Glutamatergic neuron (in vitro differentiated cells): ENCODE data around the gene HDAC4. TPM values are rescaled to one million over a fixed set of nuclear protein-coding genes. Genes with fewer than 3 reads are reported as not detected.
A peak's percentile ranks its signal among the peaks of the same experiment; 100 is the strongest.

Source experiments
- DNase-seq: peaks from one replicate; pipeline ENCODE4 v3.0.0; 2022
- H3K27ac Mint-ChIP-seq: one replicate; pipeline ENCODE4 v1.8.0; 2020; ENCODE audit warnings: mild to moderate bottlenecking, mixed read lengths, inconsistent platforms; ENCODE audit not compliant: unreplicated experiment
- H3K27me3 Mint-ChIP-seq: one replicate; pipeline ENCODE4 v1.8.0; 2020; ENCODE audit warnings: mild to moderate bottlenecking, moderate library complexity, mixed read lengths, inconsistent platforms; ENCODE audit not compliant: unreplicated experiment
- H3K36me3 Mint-ChIP-seq: one replicate; pipeline ENCODE4 v1.8.0; 2020; ENCODE audit warnings: mild to moderate bottlenecking, mixed read lengths, inconsistent platforms; ENCODE audit not compliant: unreplicated experiment
- H3K4me1 Mint-ChIP-seq: one replicate; pipeline ENCODE4 v1.8.0; 2020; ENCODE audit warnings: mild to moderate bottlenecking, low read depth, mixed read lengths, inconsistent platforms; ENCODE audit not compliant: unreplicated experiment
- H3K4me3 Mint-ChIP-seq: one replicate; pipeline ENCODE4 v1.8.0; 2020; ENCODE audit warnings: mild to moderate bottlenecking, mixed read lengths, inconsistent platforms; ENCODE audit not compliant: unreplicated experiment
- H3K9me3 Mint-ChIP-seq: one replicate; pipeline ENCODE4 v1.8.0; 2020; ENCODE audit warnings: mild to moderate bottlenecking, moderate library complexity, mixed read lengths, inconsistent platforms; ENCODE audit not compliant: unreplicated experiment
- total RNA-seq: library from RNA; stranded (reverse); fragmentation: NEBNext Ultra II Directional; extraction: Animal tissue kit (Norgen Biotek cat#: 25700); gene quantifications from one replicate; pipeline ENCODE4 v1.2.1, GENCODE V29; 2021; ENCODE audit not compliant: unreplicated experiment
- TF ChIP-seq, protein P1 (sequence below): fragments of 200-600 bp; sonication (generic); IDR thresholded peaks from one replicate; pipeline ENCODE4 v1.5.0; 2021; ENCODE audit not compliant: partially characterized antibody, unreplicated experiment

The HDAC4 gene
- total RNA-seq, 1 donor from 2014 or later, result 90.6 TPM

DNA sequence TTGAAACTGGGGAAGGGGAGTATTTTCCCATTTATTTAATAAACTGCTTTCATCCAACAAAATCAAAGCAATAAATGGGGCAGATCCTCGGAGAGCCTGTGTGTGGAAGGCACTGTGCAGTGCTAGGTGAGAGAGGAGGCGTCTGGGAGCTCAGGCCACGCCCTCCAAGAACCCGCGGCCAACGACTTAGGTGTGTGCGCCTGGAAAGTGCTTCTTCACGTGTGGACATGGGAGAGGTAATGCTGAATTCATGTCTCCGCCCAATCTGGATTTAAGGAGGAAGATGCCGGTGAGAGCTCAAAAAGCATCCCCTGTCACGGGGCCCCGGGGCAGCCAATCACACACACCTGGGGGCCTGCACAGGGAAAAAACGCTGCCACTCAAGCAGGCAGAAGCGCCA lies 77.4 kb downstream of the HDAC4 start:
- DNase-seq, result no peak
- peaks cover 49% of the 10 kb centered on the region for H3K4me1 Mint-ChIP-seq
- peak overlapping the region; percentile 39 for H3K27ac Mint-ChIP-seq
- TF ChIP-seq, protein P1, sequence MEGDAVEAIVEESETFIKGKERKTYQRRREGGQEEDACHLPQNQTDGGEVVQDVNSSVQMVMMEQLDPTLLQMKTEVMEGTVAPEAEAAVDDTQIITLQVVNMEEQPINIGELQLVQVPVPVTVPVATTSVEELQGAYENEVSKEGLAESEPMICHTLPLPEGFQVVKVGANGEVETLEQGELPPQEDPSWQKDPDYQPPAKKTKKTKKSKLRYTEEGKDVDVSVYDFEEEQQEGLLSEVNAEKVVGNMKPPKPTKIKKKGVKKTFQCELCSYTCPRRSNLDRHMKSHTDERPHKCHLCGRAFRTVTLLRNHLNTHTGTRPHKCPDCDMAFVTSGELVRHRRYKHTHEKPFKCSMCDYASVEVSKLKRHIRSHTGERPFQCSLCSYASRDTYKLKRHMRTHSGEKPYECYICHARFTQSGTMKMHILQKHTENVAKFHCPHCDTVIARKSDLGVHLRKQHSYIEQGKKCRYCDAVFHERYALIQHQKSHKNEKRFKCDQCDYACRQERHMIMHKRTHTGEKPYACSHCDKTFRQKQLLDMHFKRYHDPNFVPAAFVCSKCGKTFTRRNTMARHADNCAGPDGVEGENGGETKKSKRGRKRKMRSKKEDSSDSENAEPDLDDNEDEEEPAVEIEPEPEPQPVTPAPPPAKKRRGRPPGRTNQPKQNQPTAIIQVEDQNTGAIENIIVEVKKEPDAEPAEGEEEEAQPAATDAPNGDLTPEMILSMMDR, result no peak
- no peak overlapping the region for H3K4me3 Mint-ChIP-seq
- no peaks in the 10 kb centered on the region for H3K36me3 Mint-ChIP-seq
- H3K9me3 Mint-ChIP-seq, result peaks cover 2% of the 10 kb centered on the region
- peaks cover 4% of the 10 kb centered on the region for H3K27me3 Mint-ChIP-seq

DNA sequence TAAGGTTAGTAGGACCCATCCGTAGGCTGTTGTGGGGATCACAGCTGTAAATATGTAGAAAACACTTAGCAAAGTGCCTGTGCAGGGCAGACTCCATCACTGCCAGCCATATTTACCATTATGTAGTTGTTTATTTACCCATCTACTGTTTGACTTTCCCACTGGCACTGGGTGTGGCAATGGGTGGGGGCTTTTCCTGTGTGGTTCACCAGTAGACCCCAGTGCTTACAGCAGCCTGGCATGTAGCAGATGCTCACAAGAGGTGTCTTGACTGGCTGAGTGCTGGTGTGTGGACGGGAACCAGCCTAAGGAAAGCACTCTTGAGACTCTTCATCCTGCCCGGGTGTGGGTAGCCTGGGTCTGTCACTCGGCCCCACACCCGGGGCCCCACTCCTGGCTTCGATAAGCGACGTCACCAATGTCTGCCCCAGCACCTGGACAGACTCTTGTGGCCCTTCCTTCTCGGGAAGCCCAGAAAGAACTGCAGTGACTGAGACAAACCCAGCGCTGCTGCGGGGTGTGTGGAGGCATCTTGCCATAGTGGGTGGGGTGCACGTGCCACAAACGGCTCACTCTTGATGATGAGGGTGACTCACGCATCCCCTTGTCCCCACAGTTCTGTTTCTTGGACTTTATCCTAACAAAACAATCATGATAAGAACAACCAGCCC lies 78.3 kb downstream of the HDAC4 start:
- Mint-ChIP-seq H3K27me3 (peaks cover 1% of the 10 kb centered on the region), H3K9me3 (no peaks in the 10 kb centered on the region), H3K36me3 (no peaks in the 10 kb centered on the region), H3K4me1 (peaks cover 51% of the 10 kb centered on the region), H3K4me3 (no peak overlapping the region), H3K27ac (no peak overlapping the region)
- TF ChIP-seq, protein P1, result no peak
- DNase-seq, result no peak

DNA sequence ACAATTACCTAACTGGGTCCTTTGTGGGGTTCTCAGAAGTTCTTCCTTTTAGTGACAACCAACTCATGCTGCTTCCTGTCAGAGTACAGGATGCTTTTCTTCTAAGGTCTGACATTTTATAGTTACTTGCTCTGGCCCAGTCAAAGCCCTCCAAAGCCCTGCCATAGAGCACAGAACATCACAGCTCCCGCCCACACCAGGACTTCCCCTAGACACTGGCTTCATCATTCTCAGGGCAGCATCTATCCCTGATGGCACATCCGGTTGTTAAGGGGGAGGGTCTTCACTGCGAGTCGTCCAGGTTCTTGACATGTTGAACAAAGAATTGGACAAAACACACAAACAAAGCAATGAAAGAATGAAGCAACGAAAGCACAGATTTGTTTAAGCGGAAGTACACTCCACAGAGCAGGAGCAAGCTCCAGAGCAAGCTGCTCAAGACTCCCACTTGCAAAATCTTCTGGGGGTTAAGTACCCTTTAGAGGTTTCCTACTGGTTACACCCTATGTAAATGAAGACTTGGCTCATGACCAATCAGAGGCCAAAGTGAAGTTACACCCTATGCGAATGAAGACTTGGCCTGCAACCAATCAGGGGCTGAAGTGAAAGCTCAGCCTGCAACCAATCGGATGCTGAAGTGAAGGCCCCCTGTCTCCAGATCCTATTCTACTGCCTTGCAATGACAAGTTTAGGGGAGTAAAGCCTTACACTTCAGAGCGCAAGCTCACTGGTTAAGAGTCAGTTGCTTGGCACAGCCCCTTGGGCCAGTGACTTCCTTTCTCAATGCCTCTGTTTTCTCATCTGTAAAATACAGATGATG lies 79.0 kb downstream of the HDAC4 start:
- H3K27me3 Mint-ChIP-seq, result peaks cover 4% of the 10 kb centered on the region
- H3K4me3 Mint-ChIP-seq, result no peak overlapping the region
- peaks cover 52% of the 10 kb centered on the region for H3K4me1 Mint-ChIP-seq
- no peaks in the 10 kb centered on the region for H3K9me3 Mint-ChIP-seq
- peak overlapping the region; percentile 19 for H3K27ac Mint-ChIP-seq
- DNase-seq, result no peak
- H3K36me3 Mint-ChIP-seq, result no peaks in the 10 kb centered on the region
- TF ChIP-seq, protein P1, result no peak

DNA sequence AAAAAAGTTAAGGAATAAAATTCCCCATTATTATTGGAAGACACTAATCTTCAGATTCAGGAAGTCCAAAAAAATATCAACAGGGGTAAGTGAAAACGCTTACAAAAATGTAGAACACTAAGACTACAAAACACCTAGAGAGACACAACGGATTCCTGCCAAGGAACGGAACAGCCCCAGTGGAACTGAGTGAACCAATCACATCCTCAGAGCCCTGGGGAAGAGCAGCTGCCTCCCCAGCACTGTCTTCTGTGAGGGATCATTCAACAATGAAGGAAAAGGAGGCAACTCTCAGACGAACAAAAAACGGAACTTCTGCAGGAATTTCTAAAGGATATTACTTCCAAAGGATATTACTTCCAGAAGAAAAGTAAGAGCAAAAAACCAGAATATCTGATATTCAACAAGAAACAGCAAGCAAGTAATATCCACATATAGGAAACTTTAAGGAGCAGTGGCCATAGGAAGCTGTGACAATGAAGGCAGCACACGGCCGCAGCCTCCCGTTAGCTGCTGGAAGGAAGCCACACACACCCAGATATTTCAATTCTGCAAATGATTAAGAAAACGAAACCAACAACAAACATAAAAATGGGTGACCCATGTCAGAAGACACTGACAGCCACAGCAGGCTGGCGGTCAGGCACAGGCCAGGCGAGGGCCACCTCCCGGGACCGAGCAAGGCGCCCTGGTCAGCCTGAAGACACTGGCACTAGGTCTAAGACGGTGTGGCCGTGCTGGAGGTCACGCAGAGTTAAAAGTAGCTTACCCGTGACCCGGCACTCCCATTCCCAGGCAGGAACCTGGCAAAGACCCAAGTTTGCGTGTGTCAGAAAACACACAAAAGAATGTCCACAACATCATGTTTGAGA lies 81.8 kb downstream of the HDAC4 start:
- Mint-ChIP-seq H3K9me3 (peaks cover 2% of the 10 kb centered on the region), H3K4me1 (peaks cover 42% of the 10 kb centered on the region), H3K27ac (peak overlapping the region; percentile 64), H3K36me3 (peaks cover 12% of the 10 kb centered on the region), H3K27me3 (peaks cover 5% of the 10 kb centered on the region), H3K4me3 (no peak overlapping the region)
- DNase-seq, result no peak
- TF ChIP-seq, protein P1, result no peak
